ENCODE data around the gene SALL4.

The SALL4 gene

GRCh38 chr20:51803148-51803854 is 980 bp upstream of the SALL4 start (continued):
- TF ChIP-seq ZNF518A (tag by site-specific recombination; conservative IDR thresholded peaks at IDR 0.05; ENCODE audit: low read depth) (no peak), ZNF223 (tag by site-specific recombination; IDR thresholded peaks at IDR 0.05) (no peak), AEBP2 (tag by site-specific recombination; IDR thresholded peaks at IDR 0.05; ENCODE audit: borderline replicate concordance) (no peak), SP3 (tag by site-specific recombination; IDR thresholded peaks at IDR 0.05) (no peak), BCL6B (tag by site-specific recombination; IDR thresholded peaks at IDR 0.05) (no peak), PRDM6 (tag by site-specific recombination; IDR thresholded peaks at IDR 0.05) (peak; percentile 22; the same call in 1 of the 2 replicates), ZNF138 (tag by site-specific recombination; IDR thresholded peaks at IDR 0.05; ENCODE audit: borderline replicate concordance) (no peak), ZNF398 (tag by site-specific recombination; IDR thresholded peaks at IDR 0.05) (no peak), TRIM28 (IDR thresholded peaks at IDR 0.05; ENCODE audit: borderline replicate concordance, low read length) (0 out of 2 replicates have a peak, but pooled peaks have one; percentile 21), SETDB1 (IDR thresholded peaks at IDR 0.05; ENCODE audit: insufficient read length, low read length) (peak; percentile 26)

GRCh38 chr20:51801823-51802123 is 548 bp downstream of the SALL4 start:
- H3K4me3 ChIP-seq (ENCODE audit: low read depth, low read length), result no peak overlapping the region

More at GRCh38 chr20:51801823-51802123, 548 bp downstream of the SALL4 start:
- no peak overlapping the region for H3K27ac ChIP-seq (ENCODE audit: extremely low read depth, low read depth, low read length)
- peaks cover 17% of the 10 kb centered on the region for H3K4me1 ChIP-seq (ENCODE audit: control insufficient read depth, insufficient read depth, low read length)
- H3K36me3 ChIP-seq (ENCODE audit: control insufficient read depth in 2 of 2, insufficient read depth in 1 of 2, low read length in 2 of 2), result no peaks in the 10 kb centered on the region
- TF ChIP-seq ZBTB10 (tag by site-specific recombination; IDR thresholded peaks at IDR 0.05) (peak; percentile 29; the same call in 1 of the 2 replicates), ZNF473 (tag by site-specific recombination; IDR thresholded peaks at IDR 0.05) (no peak)
- POLR2A ChIA-PET, result interaction anchor here (0.6 kb wide), 1 partner anchor 35 kb away, joined by 3 read pairs; no protein-coding TSS in a partner anchor
- CTCF ChIA-PET, result interaction anchor here (1.3 kb wide), 1 partner anchor 164 kb away, joined by 5 read pairs; no protein-coding TSS in a partner anchor
- H3K9me3 ChIP-seq (ENCODE audit: control insufficient read depth, insufficient read depth, low read depth, low read length), result no peaks in the 10 kb centered on the region

All from HEK293 (cell line).